H9 (cell line): ENCODE measurements around the gene FASTKD1. TPM values are rescaled to one million over a fixed set of nuclear protein-coding genes. Genes with fewer than 3 reads are reported as not detected.

Experiments
- DNase-seq: peaks from one replicate; pipeline ENCODE4 v3.0.0-alpha.2; 2017
- H2AFZ ChIP-seq: one replicate; pipeline ENCODE4 v1.6.1; 2013; ENCODE audit warnings: mild to moderate bottlenecking, low read length, control low read depth, moderate library complexity
- H2AK5ac ChIP-seq: 2 replicates; pipeline ENCODE4 v1.6.1; 2013; ENCODE audit warnings: low read length, control low read depth, mixed read lengths; ENCODE audit not compliant: insufficient read length
- H2BK120ac ChIP-seq: one replicate; pipeline ENCODE4 v1.6.1; 2013; ENCODE audit warnings: low read depth, mild to moderate bottlenecking, low read length, control low read depth, inconsistent platforms; ENCODE audit not compliant: poor library complexity, severe bottlenecking
- H2BK12ac ChIP-seq: 2 replicates; pipeline ENCODE4 v1.6.1; 2013; ENCODE audit warnings: low read length, control low read depth, mixed read lengths, low read depth; ENCODE audit not compliant: insufficient read length
- H2BK15ac ChIP-seq: 2 replicates; pipeline ENCODE4 v1.6.1; 2013; ENCODE audit warnings: low read depth, low read length, control low read depth
- H2BK20ac ChIP-seq: one replicate; pipeline ENCODE4 v1.6.1; 2013; ENCODE audit warnings: low read depth, mild to moderate bottlenecking, low read length, control low read depth, inconsistent platforms; ENCODE audit not compliant: poor library complexity, severe bottlenecking
- H2BK5ac ChIP-seq: 2 replicates; pipeline ENCODE4 v1.6.1; 2013; ENCODE audit warnings: low read length, control low read depth, mixed read lengths; ENCODE audit not compliant: insufficient read length
- H3K14ac ChIP-seq: 2 replicates; pipeline ENCODE4 v1.6.1; 2013; ENCODE audit warnings: low read length, control low read depth; ENCODE audit not compliant: insufficient read depth
- H3K18ac ChIP-seq: 2 replicates; pipeline ENCODE4 v1.6.1; 2013; ENCODE audit warnings: low read depth, mild to moderate bottlenecking, mixed read lengths, low read length, control low read depth; ENCODE audit not compliant: insufficient read length
- H3K23ac ChIP-seq: 2 replicates; pipeline ENCODE4 v1.6.1; 2013; ENCODE audit warnings: low read length, control low read depth, mixed read lengths, low read depth; ENCODE audit not compliant: insufficient read length
- H3K23me2 ChIP-seq: 2 replicates; pipeline ENCODE4 v1.6.1; 2013; ENCODE audit warnings: low read depth, mild to moderate bottlenecking, mixed read lengths, low read length, control low read depth; ENCODE audit not compliant: insufficient read length, poor library complexity, severe bottlenecking
- H3K27ac ChIP-seq: 2 replicates; pipeline ENCODE4 v1.5.1; 2013; ENCODE audit warnings: low read length, control low read depth, mixed read lengths, low read depth; ENCODE audit not compliant: insufficient read length
- H3K27me3 ChIP-seq: 2 replicates; pipeline ENCODE4 v1.6.1; 2013; ENCODE audit warnings: low read length, control low read depth, inconsistent platforms; ENCODE audit not compliant: insufficient read depth
- H3K4ac ChIP-seq: 2 replicates; pipeline ENCODE4 v1.6.1; 2013; ENCODE audit warnings: low read depth, mild to moderate bottlenecking, control low read depth, inconsistent platforms, low read length, moderate library complexity
- H3K4me1 ChIP-seq: 2 replicates; pipeline ENCODE4 v1.6.1; 2013; ENCODE audit warnings: low read length, control low read depth, inconsistent platforms; ENCODE audit not compliant: insufficient read depth
- H3K4me2 ChIP-seq: 2 replicates; pipeline ENCODE4 v1.6.1; 2013; ENCODE audit warnings: low read length, control low read depth, mixed read lengths; ENCODE audit not compliant: insufficient read length, insufficient read depth
- H3K56ac ChIP-seq: 2 replicates; pipeline ENCODE4 v1.6.1; 2013; ENCODE audit warnings: low read depth, mild to moderate bottlenecking, mixed read lengths, low read length, control low read depth; ENCODE audit not compliant: insufficient read length
- H3K79me1 ChIP-seq: 2 replicates; pipeline ENCODE4 v1.6.1; 2013; ENCODE audit warnings: low read depth, mild to moderate bottlenecking, moderate library complexity, low read length, control low read depth, inconsistent platforms; ENCODE audit not compliant: insufficient read depth, poor library complexity, severe bottlenecking
- H3K79me2 ChIP-seq: 2 replicates; pipeline ENCODE4 v1.6.1; 2013; ENCODE audit warnings: low read length, control low read depth, inconsistent platforms; ENCODE audit not compliant: insufficient read depth
- H3K9ac ChIP-seq: 2 replicates; pipeline ENCODE4 v1.6.1; 2013; ENCODE audit warnings: low read length, control low read depth, mixed read lengths; ENCODE audit not compliant: insufficient read length; ENCODE audit errors: extremely low read depth
- H3K9me3 ChIP-seq: one replicate; pipeline ENCODE4 v1.6.1; 2013; ENCODE audit warnings: low read depth, low read length, inconsistent platforms; ENCODE audit not compliant: control insufficient read depth
- H3T11ph ChIP-seq: one replicate; pipeline ENCODE4 v1.6.1; 2013; ENCODE audit warnings: mild to moderate bottlenecking, low read length, control low read depth, inconsistent platforms
- H4K20me1 ChIP-seq: one replicate; pipeline ENCODE4 v1.6.1; 2013; ENCODE audit not compliant: control insufficient read depth, insufficient read length, insufficient read depth
- H4K5ac ChIP-seq: 2 replicates; pipeline ENCODE4 v1.6.1; 2013; ENCODE audit warnings: low read depth, mild to moderate bottlenecking, mixed read lengths, low read length, control low read depth; ENCODE audit not compliant: insufficient read length
- H4K8ac ChIP-seq: replicated peaks from 2 replicates; pipeline ENCODE4 v1.6.1; 2013; ENCODE audit warnings: low read length, control low read depth, mixed read lengths, low read depth; ENCODE audit not compliant: insufficient read length
- H4K91ac ChIP-seq: 2 replicates; pipeline ENCODE4 v1.6.1; 2013; ENCODE audit warnings: low read depth, mild to moderate bottlenecking, moderate library complexity, mixed read lengths, low read length, control low read depth; ENCODE audit not compliant: insufficient read length
- H3K27ac Mint-ChIP-seq, 3 experiments: 2 replicates in 2 of 3; 3 replicates in 1 of 3; pipeline ENCODE4 v1.8.0; 2020 to 2021; ENCODE audit warnings: mixed read lengths in 3 of 3, mild to moderate bottlenecking in 1 of 3, moderate library complexity in 1 of 3
- H3K27me3 Mint-ChIP-seq: 2 replicates; pipeline ENCODE4 v1.8.0; 2021; ENCODE audit warnings: low read depth, mild to moderate bottlenecking, moderate library complexity, mixed read lengths
- H3K36me3 Mint-ChIP-seq, 3 experiments: 2 replicates in 2 of 3; 3 replicates in 1 of 3; pipeline ENCODE4 v1.8.0; 2020 to 2021; ENCODE audit warnings: low read depth in 3 of 3, mixed read lengths in 3 of 3; ENCODE audit not compliant: insufficient read depth in 1 of 3
- H3K4me1 Mint-ChIP-seq, 2 experiments: 2 replicates each; pipeline ENCODE4 v1.8.0; 2020; ENCODE audit warnings: mixed read lengths in 2 of 2
- H3K4me3 Mint-ChIP-seq, 2 experiments: 2 replicates in 1 of 2; 3 replicates in 1 of 2; pipeline ENCODE4 v1.8.0; 2020 to 2021; ENCODE audit warnings: mild to moderate bottlenecking in 2 of 2, mixed read lengths in 2 of 2, moderate library complexity in 1 of 2
- H3K9me3 Mint-ChIP-seq, 2 experiments: 2 replicates in 1 of 2; 3 replicates in 1 of 2; pipeline ENCODE4 v1.8.0; 2020; ENCODE audit warnings: mild to moderate bottlenecking in 2 of 2, mixed read lengths in 2 of 2, moderate library complexity in 1 of 2
- WGBS: extraction: QIAGEN DNeasy Blood & Tissue Kit; methylation state at CpG from one replicate; pipeline ENCODE4 v1.1.7; 2013; ENCODE audit warnings: missing lambda C conversion rate, low lambda C conversion rate, mixed read lengths; ENCODE audit not compliant: insufficient read length; ENCODE audit errors: extremely low coverage; 5-methylcytosine and 5-hydroxymethylcytosine counted together
- total RNA-seq: library from RNA; stranded (reverse); gene quantifications from 2 replicates; pipeline ENCODE4 v1.2.1, GENCODE V29; 2021
- TF ChIP-seq, protein P1 (sequence below): fragments of 200-600 bp; sonication (generic); conservative IDR thresholded peaks from 3 replicates; pipeline ENCODE4 v1.8.0; 2021; ENCODE audit warnings: antibody characterized with exemption, mild to moderate bottlenecking

FASTKD1 gene
- total RNA-seq, 1 experiment from 2014 or later = 47.6 TPM

DNA sequence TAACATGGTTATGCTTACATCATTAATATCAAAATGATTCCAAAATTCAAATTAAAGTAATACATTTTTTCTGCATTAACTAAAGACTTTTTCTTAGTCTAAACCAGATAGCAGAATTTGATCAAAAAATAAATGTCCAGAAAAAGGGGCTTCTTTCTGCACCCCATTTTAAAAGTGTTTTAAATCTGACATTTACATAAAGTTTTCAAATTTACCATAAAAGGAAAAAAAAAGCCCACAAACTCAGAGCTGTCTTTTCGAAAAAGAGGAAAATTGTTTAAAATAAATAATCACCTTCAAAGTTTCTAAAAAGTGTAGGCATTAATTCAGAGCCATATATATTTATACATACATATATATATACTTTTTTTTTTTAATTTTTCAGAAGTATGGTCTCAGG is 1.5 kb downstream of the FASTKD1 start:
- Histone ChIP-seq H3K27me3 (no peaks in the 10 kb centered on the region), H4K5ac (no peak overlapping the region), H3K14ac (no peak overlapping the region), H3K9ac (no peak overlapping the region), H3K27ac (no peak overlapping the region), H3K79me1 (no peaks in the 10 kb centered on the region), H4K8ac (no peak overlapping the region), H3K9me3 (no peaks in the 10 kb centered on the region), H3T11ph (no peak overlapping the region), H2BK12ac (no peak overlapping the region), H3K4ac (no peak overlapping the region), H3K4me2 (no peak overlapping the region), H3K79me2 (peaks cover 2% of the 10 kb centered on the region; the same call in 1 of the 2 replicates), H3K4me1 (no peaks in the 10 kb centered on the region), H2BK5ac (no peak overlapping the region), H3K18ac (no peak overlapping the region), H3K23ac (no peak overlapping the region), H2AK5ac (no peak overlapping the region), H4K91ac (no peak overlapping the region), H2AFZ (no peak overlapping the region), H2BK20ac (no peak overlapping the region), H3K23me2 (no peaks in the 10 kb centered on the region), H4K20me1 (no peaks in the 10 kb centered on the region), H2BK120ac (no peak overlapping the region), H3K56ac (no peak overlapping the region), H2BK15ac (no peak overlapping the region)
- TF ChIP-seq, protein P1, sequence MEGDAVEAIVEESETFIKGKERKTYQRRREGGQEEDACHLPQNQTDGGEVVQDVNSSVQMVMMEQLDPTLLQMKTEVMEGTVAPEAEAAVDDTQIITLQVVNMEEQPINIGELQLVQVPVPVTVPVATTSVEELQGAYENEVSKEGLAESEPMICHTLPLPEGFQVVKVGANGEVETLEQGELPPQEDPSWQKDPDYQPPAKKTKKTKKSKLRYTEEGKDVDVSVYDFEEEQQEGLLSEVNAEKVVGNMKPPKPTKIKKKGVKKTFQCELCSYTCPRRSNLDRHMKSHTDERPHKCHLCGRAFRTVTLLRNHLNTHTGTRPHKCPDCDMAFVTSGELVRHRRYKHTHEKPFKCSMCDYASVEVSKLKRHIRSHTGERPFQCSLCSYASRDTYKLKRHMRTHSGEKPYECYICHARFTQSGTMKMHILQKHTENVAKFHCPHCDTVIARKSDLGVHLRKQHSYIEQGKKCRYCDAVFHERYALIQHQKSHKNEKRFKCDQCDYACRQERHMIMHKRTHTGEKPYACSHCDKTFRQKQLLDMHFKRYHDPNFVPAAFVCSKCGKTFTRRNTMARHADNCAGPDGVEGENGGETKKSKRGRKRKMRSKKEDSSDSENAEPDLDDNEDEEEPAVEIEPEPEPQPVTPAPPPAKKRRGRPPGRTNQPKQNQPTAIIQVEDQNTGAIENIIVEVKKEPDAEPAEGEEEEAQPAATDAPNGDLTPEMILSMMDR = no peak
- DNase-seq = no peak
- Mint-ChIP-seq H3K27ac (no peak overlapping the region), H3K9me3 (peaks cover 3 to 14% of the 10 kb centered on the region in 2 experiments; a peak in 3 of 5 replicates), H3K4me3 (no peak overlapping the region), H3K36me3 (peaks cover 3 to 17% (median 9%) of the 10 kb centered on the region in 3 experiments; a peak in 5 of 7 replicates), H3K4me1 (peaks cover 6 to 8% of the 10 kb centered on the region in 2 experiments), H3K27me3 (peaks cover 13% of the 10 kb centered on the region)
- no CpG with 5 or more reads among the region's 1 CpG for WGBS
